Prostate gland (tissue), 2 donors: Measurements from ENCODE around the gene GSTK1. TPM values are rescaled to one million over a fixed set of nuclear protein-coding genes. Genes with fewer than 3 reads are reported as not detected.
A peak's percentile ranks its signal among the peaks of the same experiment; 100 is the strongest.
"Not testable (repeated sequence)": the region's sequence is repeated elsewhere in the genome, so short reads cannot be mapped to it uniquely, and the experiment has no call there.

Experiments
- DNase-seq: peaks from one replicate; pipeline ENCODE4 v3.0.0-alpha.2; 2019; ENCODE audit warnings: low spot score
- H3K27ac ChIP-seq, 2 donors: fragments of 200-600 bp; sonication (generic); 2 replicates each; pipeline ENCODE4 v1.5.1; 2017 to 2019
- H3K27me3 ChIP-seq: fragments of 200-600 bp; sonication (generic); replicated peaks from 2 replicates; pipeline ENCODE4 v1.5.1; 2019; ENCODE audit not compliant: insufficient read depth
- H3K36me3 ChIP-seq, 2 donors: fragments of 200-600 bp; sonication (generic); 1 replicate in 1 of 2; 2 replicates in 1 of 2; pipeline versions ENCODE4 v1.5.1 to v1.8.1; 2017 to 2019
- H3K4me1 ChIP-seq: fragments of 200-600 bp; sonication (generic); replicated peaks from 2 replicates; pipeline ENCODE4 v1.5.1; 2019
- H3K4me3 ChIP-seq, 2 donors: fragments of 200-600 bp; sonication (generic); 2 replicates each; pipeline ENCODE4 v1.5.1; 2017 to 2019
- H3K9me3 ChIP-seq: fragments of 200-600 bp; sonication (generic); 2 replicates; pipeline ENCODE4 v1.5.1; 2017
- POLR2A ChIP-seq: fragments of 450-650 bp; IDR thresholded peaks from one replicate; pipeline ENCODE4 v1.6.1; 2016; ENCODE audit warnings: antibody characterized with exemption, mild to moderate bottlenecking
- POLR2AphosphoS5 ChIP-seq: sonication (generic); formaldehyde crosslinking; IDR thresholded peaks from one replicate; pipeline ENCODE4 v1.6.1; 2017; ENCODE audit warnings: antibody characterized with exemption
- WGBS: methylation state at CpG from one replicate; pipeline ENCODE4 v1.1.5; 2018; 5-methylcytosine and 5-hydroxymethylcytosine counted together
- intact Hi-C: fragments of 100-400 bp; cut with DNase I; formaldehyde crosslinking; loops from one replicate; pipeline ENCODE4 v1.14.2; 2022
- total RNA-seq, 2 donors: library from RNA; depleted of rRNA; stranded (reverse); fragments of >200 nt; gene quantifications; one replicate each; pipeline ENCODE4 v1.1.0, GENCODE V29; 2016
- TF ChIP-seq, protein P1 (sequence below), 4 experiments: fragments of 200-600 bp in 2 of 4; fragments of 450-650 bp in 2 of 4; sonication (generic) in 2 of 4; IDR thresholded peaks; 1 replicate in 3 of 4; 2 replicates in 1 of 4; pipeline ENCODE4 v1.5.1; 2016 to 2019; ENCODE audit warnings: antibody characterized with exemption in 4 of 4, mild to moderate bottlenecking in 2 of 4, moderate library complexity in 2 of 4

GSTK1 gene
- total RNA-seq, 2 donors from 2014 or later: 134 to 153 TPM

DNA sequence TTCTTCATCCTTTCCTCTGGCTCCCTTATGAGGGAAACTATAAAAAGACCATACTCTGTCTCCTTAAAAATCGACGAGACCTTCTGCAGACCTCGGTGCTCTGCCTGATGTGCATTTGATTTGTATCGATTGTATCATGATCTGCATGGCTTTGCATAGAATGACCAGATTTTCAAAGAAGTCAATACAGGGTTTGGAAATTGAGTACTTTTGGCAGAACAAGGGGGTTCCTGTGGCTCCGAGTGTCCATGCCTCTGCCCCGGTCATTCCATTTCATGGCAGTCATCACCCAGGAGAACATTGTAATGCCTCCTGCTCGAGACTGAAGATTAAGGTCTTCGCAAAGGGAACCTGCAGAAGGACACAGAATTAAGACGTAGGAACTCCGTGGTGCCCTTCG is 25.6 kb downstream of the GSTK1 start:
- intact Hi-C loops: loop anchor here (5.0 kb wide), 2 partner anchors 93 to 118 kb away; partner anchors contain the start of genes EPHA1 and ZYX
- peak overlapping the region; percentile 80 to 84 for H3K4me3 ChIP-seq
- peak overlapping the region; percentile 76 for H3K27ac ChIP-seq
- no peaks in the 10 kb centered on the region for H3K9me3 ChIP-seq
- no peak for DNase-seq
- H3K36me3 ChIP-seq: peaks cover 0 to 5% of the 10 kb centered on the region in 2 donors
- no peak for TF ChIP-seq POLR2AphosphoS5
- 4% methylated on average over 11 of the region's 11 CpGs for WGBS
- no peaks in the 10 kb centered on the region for H3K4me1 ChIP-seq
- no peaks in the 10 kb centered on the region for H3K27me3 ChIP-seq

DNA sequence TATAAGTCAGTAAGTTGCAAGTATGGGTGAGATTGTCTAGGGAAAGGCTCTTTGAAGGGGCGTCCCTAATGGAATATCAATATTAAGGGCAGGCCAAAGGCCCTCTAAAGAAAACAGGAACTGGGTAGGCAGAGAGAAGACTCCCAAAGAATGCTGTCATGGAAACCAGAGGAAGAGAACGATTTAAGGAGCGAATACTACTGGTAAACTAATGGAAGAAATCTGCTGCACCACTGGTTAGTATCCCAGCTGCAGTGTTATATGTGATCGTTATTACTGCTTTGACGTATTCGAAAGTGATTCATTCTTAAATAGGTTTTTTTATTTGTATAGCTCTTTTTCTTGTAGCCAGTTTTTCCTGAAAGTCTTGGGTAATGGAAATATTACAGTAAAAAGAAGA is 26.2 kb downstream of the GSTK1 start:
- Histone ChIP-seq H3K9me3 (no peaks in the 10 kb centered on the region), H3K4me1 (no peaks in the 10 kb centered on the region), H3K36me3 (peaks cover 0 to 7% of the 10 kb centered on the region in 2 donors), H3K4me3 (peak overlapping the region; percentile 80 to 84), H3K27me3 (no peaks in the 10 kb centered on the region), H3K27ac (no peak overlapping the region)
- intact Hi-C loops: loop anchor here (5.0 kb wide), 2 partner anchors 93 to 118 kb away; partner anchors contain the start of genes EPHA1 and ZYX
- TF ChIP-seq, protein P1, sequence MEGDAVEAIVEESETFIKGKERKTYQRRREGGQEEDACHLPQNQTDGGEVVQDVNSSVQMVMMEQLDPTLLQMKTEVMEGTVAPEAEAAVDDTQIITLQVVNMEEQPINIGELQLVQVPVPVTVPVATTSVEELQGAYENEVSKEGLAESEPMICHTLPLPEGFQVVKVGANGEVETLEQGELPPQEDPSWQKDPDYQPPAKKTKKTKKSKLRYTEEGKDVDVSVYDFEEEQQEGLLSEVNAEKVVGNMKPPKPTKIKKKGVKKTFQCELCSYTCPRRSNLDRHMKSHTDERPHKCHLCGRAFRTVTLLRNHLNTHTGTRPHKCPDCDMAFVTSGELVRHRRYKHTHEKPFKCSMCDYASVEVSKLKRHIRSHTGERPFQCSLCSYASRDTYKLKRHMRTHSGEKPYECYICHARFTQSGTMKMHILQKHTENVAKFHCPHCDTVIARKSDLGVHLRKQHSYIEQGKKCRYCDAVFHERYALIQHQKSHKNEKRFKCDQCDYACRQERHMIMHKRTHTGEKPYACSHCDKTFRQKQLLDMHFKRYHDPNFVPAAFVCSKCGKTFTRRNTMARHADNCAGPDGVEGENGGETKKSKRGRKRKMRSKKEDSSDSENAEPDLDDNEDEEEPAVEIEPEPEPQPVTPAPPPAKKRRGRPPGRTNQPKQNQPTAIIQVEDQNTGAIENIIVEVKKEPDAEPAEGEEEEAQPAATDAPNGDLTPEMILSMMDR (IDR thresholded peaks at IDR 0.05): no peak
- TF ChIP-seq POLR2AphosphoS5 (no peak), POLR2A (no peak)
- 20% methylated on average over 6 of the region's 6 CpGs for WGBS
- DNase-seq: no peak

DNA sequence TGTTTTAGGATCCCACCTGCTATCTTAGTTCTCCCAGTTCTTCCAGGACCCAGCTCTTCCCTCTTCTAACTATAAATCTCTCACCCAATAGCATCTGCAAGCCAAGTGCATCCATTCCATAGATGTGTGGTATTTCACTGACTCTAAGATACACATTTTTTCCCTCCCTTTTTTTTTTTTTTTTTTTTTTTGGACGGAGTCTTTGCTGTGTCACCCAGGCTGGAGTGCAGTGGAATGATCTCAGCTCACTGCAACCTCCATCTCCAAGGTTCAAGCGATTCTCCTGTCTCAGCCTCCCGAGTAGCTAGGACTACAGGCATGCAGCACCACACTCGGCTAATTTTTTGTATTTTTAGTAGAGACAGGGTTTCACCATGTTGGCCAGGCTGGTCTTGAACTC is 26.6 kb downstream of the GSTK1 start:
- not testable (repeated sequence) for H3K27me3 ChIP-seq, H3K9me3 ChIP-seq, H3K4me3 ChIP-seq, H3K4me1 ChIP-seq, H3K27ac ChIP-seq, DNase-seq
- WGBS: 48% methylated on average over 4 of the region's 4 CpGs
- intact Hi-C loops: loop anchor here (5.0 kb wide), 2 partner anchors 92 to 117 kb away; partner anchors contain the start of genes EPHA1 and ZYX
- H3K36me3 ChIP-seq: peaks cover 0 to 10% of the 10 kb centered on the region in 2 donors

DNA sequence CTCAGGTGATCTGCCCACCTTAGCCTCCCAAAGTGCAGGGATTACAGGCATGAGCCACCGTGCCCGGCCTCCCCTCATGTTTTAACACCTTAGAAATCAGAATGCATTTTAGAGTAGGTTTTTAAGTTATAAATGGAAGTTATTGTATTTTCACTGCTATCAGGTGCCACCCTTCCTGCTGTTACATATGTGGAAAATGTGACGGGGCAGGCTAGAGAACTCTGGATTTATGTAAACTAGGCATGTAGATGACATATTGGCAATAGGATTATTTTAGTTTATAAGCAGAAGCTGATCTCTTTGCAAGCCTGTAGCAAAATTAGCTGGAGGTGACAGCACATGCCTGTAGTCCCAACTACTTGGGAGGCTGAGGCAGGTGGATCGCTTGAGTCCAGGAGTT is 27.1 kb downstream of the GSTK1 start:
- 69% methylated on average over 4 of the region's 4 CpGs for WGBS
- H3K27me3 ChIP-seq: no peaks in the 10 kb centered on the region
- H3K36me3 ChIP-seq: peaks cover 2 to 12% of the 10 kb centered on the region in 2 donors
- intact Hi-C loops: no loop called here
- TF ChIP-seq POLR2A: no peak
- TF ChIP-seq, protein P1 (IDR thresholded peaks at IDR 0.05): no peak
- TF ChIP-seq POLR2AphosphoS5: no peak
- no peak overlapping the region for H3K4me3 ChIP-seq
- H3K4me1 ChIP-seq: no peaks in the 10 kb centered on the region
- H3K9me3 ChIP-seq: no peaks in the 10 kb centered on the region
- DNase-seq: no peak
- no peak overlapping the region for H3K27ac ChIP-seq

DNA sequence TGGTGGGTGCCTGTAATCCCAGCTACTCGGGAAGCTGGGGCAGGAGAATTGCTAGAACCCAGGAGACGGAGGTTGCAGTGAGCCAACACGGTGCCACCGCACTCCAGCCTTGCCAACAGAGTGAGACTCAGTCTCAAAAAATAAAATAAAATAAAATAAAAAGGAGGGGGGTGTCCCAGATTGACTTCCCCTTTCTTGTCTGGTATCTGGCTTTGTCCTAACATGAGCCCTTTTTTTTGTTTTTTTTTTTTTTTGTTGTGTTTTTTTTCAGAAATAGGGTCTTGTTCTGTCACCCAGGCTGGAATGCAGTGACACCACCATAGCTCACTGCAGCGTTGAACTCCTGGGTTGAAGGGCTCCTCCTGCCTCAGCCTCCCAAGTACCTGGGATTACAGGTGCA is 29.6 kb downstream of the GSTK1 start:
- Histone ChIP-seq H3K4me3 (no peak overlapping the region), H3K27me3 (no peaks in the 10 kb centered on the region), H3K9me3 (no peaks in the 10 kb centered on the region), H3K36me3 (peaks cover 2 to 13% of the 10 kb centered on the region in 2 donors), H3K27ac (no peak overlapping the region), H3K4me1 (no peaks in the 10 kb centered on the region)
- DNase-seq: no peak
- TF ChIP-seq, protein P1 (IDR thresholded peaks at IDR 0.05): no peak
- no peak for TF ChIP-seq POLR2AphosphoS5
- no peak for TF ChIP-seq POLR2A
- WGBS: 93% methylated on average over 5 of the region's 5 CpGs
- intact Hi-C loops: no loop called here

DNA sequence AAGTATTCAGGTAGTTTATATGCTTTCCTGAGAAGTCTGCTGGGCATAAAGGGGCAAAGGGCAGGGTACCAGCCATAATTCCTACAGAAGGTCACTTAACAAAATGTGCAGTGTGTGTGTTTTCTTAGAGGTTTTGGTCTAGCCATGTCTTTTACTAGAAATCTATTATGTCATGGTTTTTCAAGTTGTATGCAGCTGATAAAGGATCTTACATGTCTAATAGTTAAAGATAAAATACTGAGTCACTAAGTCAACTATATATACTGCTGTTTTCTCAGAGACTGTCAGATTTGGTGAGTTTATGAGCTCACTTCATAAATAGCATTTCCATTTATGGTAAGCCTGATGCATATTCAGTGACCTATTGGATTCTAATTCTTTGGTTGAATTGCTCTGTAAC is 32.6 kb downstream of the GSTK1 start:
- TF ChIP-seq POLR2AphosphoS5: no peak
- Histone ChIP-seq H3K4me3 (no peak overlapping the region), H3K9me3 (no peaks in the 10 kb centered on the region), H3K27me3 (no peaks in the 10 kb centered on the region), H3K27ac (no peak overlapping the region), H3K4me1 (peaks cover 8% of the 10 kb centered on the region), H3K36me3 (peaks cover 2 to 13% of the 10 kb centered on the region in 2 donors)
- intact Hi-C loops: no loop called here
- DNase-seq: no peak
